ENCODE data around the gene ERICH6B.

Gene ERICH6B

GRCh38 chr13:45540864-45541263, 74.7 kb downstream of the ERICH6B start:
- DNase-seq: no peak

DNA sequence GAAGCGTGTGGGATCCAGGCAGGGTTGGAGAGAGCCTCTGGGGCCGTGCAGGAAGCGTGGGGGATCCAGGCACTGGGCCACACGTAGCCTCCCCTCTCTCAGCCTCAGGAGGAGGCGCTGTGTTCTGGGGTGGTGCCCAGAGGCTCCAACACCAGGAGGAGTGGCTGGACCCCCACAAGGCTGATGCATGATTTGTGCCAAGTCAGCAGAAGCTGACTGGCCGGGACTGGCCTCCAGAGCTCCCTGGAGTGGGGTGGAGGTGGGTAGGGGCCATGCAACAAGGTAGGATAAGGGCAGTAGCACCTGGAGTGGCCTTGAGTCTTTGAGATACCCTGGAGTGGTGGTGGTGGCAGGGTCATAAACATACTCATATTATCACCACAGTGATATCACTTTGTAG, 75.3 kb downstream of the ERICH6B start:
- no peak for DNase-seq

- DNase-seq: no peak
Measured at GRCh38 chr13:45538382-45538781, 77.2 kb downstream of the ERICH6B start.

DNA sequence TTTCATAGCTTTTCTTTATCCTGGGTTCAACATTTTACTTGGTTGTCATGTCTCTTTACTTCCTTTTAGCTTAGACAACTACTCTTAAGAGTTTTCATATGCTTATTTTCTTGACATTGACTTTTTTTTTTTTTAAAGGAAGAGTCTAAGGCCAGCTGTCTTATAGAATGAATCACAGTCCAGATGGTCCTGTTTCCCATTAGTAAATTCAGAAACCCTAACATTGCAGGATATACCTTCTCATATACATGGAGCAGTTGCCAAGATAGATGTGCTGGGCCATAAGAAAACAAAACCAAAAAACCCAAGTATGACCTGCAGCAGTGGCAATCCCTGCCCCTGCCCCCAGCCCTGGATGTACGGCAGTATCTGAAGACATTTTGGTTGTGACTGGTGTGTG, 78.0 kb downstream of the ERICH6B start:
- DNase-seq: no peak

GRCh38 chr13:45536224-45536623, 79.3 kb downstream of the ERICH6B start:
- no peak for DNase-seq

DNA sequence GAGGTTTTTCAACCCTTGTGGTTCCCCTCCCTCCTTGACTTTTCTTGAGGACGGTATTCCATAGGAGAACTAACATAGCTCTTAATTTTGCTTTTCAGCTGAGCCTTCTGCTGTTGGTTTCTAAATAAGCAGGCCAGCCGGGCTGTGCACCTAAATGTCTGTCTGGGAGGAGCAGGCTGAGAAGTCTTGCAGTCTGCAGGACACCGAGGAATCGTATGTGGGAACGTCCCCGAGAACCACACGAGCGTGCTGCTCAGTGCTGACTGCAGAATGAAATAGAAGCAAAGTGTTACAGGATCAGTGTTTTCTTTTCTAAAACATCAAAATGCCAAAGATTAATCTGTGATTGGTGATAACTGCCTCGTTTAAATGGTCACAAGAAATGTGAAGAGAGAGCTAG, 80.9 kb downstream of the ERICH6B start:
- no peak for DNase-seq

GRCh38 chr13:45529758-45530157, 85.8 kb downstream of the ERICH6B start:
- DNase-seq: no peak

- DNase-seq: no peak
Measured at GRCh38 chr13:45527699-45528462, 87.7 kb downstream of the ERICH6B start.

DNA sequence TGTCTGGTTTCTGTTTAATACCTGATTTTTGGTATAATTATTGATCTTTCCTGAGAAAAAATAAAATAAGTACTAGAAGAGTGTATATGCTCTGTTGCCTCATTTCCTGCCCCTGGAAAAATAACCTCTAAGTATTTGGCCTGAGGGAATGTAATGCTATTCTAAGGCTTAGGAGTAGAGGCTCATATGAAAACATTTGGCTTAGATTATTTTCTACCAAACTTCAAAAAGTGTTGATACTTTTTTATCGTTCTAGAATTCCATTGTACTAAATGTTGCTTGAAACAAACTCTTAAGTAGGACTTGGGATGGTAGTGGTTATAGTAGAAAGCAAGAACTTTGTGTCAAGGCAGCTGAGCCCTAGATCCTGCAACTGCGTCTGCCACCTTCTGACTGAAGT, 93.0 kb downstream of the ERICH6B start:
- DNase-seq: no peak

GRCh38 chr13:45521297-45521696, 94.2 kb downstream of the ERICH6B start:
- no peak for DNase-seq

GRCh38 chr13:45519493-45519892, 96.0 kb downstream of the ERICH6B start:
- no peak for DNase-seq

DNA sequence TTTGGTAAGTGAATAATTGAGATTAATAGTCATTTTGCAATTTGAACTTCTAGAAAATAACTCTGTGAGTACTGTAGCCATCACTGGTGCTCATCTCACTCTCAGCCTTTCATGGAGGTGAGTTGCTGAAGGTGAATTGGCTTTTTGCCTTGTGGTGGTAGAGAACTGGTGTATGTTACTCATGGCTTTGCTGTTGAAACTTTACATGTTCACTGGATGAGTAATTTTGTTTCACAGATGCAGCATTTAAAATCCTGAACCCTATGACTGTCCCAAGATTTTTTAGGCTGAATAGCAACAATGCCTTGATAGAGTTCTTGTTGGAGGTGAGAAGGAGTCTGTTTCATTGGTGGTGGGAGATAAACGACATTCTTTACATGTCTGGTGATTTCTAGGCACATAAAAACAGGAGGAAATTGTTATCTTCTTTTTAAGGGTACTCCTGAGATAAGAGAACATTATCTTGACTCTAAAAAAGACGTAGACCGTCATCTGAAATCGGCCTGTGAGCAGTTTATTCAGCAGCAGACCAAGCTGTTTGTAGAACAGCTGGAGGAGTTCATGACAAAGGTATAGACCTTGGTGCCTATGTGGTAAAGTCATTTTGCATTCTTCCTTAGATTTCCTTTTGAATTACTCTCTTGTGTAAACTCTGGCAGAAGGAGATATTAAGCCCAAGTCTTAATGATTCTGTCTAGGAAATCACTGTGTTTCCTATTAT, 96.9 kb downstream of the ERICH6B start:
- no peak for DNase-seq

DNA sequence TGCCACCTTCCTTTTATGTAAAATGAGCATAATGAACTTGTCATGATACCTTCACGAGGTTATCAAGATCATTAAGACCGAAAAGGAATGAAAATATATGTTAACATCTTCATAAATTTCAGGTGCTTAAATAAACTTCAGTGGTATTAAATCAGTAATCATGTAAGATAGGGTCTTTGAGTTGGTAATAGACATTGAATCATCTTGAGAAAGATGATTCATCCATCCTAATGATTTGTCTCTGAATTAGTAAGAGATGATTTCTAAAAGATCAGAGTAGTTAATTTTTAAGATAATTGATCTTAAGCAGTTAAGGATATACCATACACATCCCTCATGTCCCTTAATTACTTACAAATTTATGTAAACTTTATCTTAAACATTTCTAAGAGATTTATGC, 98.8 kb downstream of the ERICH6B start:
- DNase-seq: no peak

GRCh38 chr13:45512098-45512496, 103.4 kb downstream of the ERICH6B start:
- DNase-seq: no peak

DNA sequence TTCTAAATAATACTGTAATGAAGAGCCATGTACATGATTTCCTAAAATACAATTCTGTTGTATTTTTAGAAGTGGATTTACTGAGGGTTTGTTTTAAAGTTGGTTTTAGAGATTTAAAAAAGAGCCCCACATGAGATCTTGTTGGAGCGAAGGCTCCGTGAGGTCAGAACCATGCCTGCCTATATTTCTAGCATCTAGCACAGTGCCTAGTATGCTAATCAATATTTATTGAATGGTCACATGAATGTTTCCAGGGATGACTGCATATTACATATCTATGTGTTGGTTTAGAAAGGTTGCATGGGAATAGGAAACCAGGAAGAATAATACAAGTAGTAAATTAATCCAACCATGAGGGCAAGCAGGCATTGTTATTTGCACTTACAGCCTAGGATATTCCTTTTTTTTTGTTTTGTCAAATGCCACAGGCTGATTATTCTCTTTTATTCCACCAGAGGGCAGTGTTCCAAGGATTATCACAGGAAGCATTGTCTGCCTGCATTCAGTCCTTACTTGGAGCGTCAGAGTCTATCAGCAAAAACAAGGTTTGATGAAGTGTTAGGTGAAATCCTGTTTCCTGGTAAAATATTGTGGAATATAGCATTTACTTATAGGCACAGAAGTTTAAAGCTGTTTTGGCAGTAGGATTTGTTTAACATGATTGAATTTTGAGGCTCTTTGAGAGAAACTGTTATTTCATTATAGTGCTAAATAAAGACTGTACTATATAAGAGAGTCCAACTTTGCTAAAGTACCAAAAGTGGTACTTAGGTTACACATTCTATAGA, 104.0 kb downstream of the ERICH6B start:
- DNase-seq: no peak

GRCh38 chr13:45510672-45511071, 104.9 kb downstream of the ERICH6B start:
- no peak for DNase-seq

DNA sequence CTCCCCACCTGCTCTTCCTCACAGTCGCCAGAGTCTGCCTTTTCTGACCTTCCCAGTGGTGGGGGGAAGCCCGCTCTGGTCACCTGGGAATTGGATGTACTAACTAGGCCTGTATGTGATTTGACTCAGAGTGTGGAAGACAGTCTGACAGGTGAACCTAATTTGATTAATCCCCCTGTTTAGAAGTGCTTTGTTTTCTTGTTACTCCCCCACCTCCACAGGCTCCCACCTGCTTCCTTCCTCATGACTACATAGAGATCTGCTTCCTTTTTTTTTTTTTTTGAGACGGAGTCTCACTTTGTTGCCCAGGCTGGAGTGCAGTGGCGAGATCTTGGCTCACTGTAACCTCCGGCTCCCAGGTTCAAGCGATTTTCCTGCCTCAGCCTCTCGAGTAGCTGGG, 106.8 kb downstream of the ERICH6B start:
- DNase-seq: no peak

- no peak for DNase-seq
Measured at GRCh38 chr13:45506811-45507210, 108.7 kb downstream of the ERICH6B start.

DNA sequence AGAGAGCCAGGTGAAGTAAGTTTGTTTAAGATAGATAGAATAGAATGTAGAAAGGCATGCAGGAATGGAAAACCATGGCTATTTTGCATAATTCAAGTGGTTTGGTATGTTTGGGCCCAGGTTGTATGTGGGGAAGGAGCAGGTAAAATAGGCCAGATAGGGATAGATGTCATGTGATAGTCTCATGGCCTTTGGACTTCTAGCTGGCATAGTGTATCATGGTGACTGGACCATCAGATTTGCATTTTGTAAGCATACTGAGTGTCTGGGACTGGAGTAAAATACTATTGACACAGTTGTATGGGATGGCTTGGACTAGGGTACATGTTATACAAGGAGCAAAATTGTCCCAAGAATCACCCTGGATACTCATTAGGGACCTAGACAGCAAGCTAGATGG, 111.9 kb downstream of the ERICH6B start:
- no peak for DNase-seq

DNA sequence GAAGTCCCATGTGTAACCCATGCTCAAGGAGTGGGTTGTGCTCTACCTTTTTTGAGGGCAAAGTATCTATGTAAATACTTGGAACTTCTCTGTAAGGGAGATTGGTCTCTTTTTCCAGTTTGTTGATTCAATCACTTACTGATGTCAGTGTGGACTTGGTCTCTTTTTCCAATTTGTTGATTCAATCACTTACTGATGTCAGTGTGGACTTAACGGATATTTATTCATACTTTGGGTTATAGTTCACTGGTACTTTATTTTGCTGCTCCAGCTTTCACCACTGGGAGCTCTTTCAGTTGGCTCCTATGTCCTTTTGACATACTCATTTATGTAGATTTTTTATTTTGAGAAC, 114.4 kb downstream of the ERICH6B start:
- DNase-seq: no peak

DNA sequence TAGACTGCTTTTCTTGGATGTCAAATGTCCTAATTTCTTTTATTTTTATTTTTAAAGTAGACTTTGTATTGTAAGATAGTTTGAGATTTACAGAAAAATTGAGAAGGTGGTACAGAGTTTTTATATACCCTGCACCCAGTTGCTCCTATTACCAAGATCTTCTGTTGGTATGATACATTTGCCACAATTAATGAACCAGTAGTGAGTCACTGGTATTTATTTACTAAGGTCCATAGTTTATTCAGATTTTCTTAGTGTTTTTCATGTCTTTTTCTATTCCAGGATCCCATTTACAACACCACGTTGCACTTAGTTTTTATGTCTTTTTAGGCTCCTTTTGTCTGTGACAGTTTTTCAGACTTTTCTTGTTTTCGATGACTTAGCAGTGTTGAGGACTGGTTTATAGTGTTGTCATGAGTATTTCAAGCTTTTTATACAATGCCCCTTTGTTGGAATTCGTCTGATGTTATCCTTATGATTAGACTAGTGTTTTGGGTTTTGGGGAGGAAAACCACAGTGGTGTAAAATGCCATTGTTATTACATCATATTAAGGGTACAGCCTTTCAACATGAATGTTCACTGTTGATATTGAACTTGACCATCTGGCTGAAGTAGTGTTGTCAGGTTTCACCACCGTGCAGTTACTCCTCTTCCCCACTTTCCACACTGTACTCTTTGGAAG, 114.9 kb downstream of the ERICH6B start:
- DNase-seq: no peak

DNA sequence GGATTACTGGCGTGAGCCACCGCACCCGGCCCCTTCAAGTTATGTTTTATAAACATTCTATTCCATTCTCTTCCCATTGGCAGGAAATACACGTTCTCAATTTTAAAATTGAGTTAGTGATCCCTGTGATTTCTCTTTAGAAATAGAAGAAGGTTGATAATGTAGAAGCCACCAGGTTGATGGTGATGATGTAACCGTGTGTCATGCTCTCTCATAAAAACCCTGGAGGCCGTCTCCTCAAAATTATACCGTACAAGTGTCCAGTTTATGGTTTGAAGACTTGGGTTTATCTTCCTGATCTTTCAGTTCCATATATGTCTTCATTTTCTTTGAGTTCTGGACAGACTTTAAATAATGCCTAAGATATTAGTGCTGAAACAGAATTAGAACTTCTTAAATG, 118.6 kb downstream of the ERICH6B start:
- no peak for DNase-seq

- no peak for DNase-seq
Measured at GRCh38 chr13:45492538-45492937, 123.0 kb downstream of the ERICH6B start.

Measured in activated CD8-positive, alpha-beta memory T cell treated with anti-CD3 and anti-CD28 coated beads, Interleukin-2, amount 50 U/mL, for 48 hours (primary cell).